ENCODE measurements around the gene UBC. TPM values are rescaled to one million over a fixed set of nuclear protein-coding genes. Genes with fewer than 3 reads are reported as not detected.
A peak's percentile ranks its signal among the peaks of the same experiment; 100 is the strongest.

UBC gene
- total and polyA plus RNA-seq, 9 of the 15 experiments (the other 6 are each of a cell fraction or from before 2014, with no cell fraction given), result 533 to 1,153 (median 813) TPM

DNA sequence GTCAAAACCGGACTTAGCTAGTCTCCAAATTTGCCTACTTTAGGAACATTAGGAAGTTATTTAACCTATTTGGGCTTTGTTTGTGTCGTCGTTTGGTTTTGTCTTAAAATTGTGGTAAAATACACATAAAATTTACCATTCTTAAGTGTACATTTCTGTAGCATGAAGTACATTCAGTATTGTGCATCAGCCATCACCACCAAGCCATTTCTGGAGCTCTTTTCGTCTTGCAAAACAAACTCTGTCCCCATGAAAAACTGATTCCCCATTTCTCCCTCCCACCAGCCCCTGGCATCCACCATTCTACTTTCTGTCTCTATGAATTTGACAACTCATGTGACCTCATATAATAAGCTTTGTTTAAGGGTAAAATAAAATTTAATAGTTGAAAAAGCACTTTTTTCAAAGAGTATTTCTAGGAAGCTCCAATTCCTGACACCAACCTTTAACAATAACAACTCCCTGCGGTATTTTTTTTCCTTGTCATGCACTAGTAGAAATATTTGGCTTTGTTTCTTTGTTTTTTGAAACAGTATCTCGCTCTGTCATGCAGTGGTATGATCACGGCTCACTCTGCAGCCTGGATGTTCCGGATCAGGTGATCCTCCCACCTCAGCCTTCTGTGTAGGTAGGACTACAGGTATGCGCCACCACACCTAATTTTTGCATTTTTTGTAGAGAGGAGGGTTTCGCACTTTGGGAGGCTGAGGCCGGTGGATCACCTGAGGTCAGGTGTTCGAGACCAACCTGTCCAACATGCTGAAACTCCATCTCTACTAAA, 3.6 kb upstream of the UBC start (continued):
- TF ChIP-seq, protein P1, sequence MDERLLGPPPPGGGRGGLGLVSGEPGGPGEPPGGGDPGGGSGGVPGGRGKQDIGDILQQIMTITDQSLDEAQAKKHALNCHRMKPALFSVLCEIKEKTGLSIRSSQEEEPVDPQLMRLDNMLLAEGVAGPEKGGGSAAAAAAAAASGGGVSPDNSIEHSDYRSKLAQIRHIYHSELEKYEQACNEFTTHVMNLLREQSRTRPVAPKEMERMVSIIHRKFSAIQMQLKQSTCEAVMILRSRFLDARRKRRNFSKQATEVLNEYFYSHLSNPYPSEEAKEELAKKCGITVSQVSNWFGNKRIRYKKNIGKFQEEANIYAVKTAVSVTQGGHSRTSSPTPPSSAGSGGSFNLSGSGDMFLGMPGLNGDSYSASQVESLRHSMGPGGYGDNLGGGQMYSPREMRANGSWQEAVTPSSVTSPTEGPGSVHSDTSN (CRISPR knock-in tag; IDR thresholded peaks at IDR 0.05; ENCODE audit: low read depth), result no peak
- TF ChIP-seq, protein P1 (tag; conservative IDR thresholded peaks at IDR 0.05; ENCODE audit: low read depth), result no peak
- peak in 1 of 3 experiments; percentile 8 for TF ChIP-seq YY1 (IDR thresholded peaks at IDR 0.05; ENCODE audit: borderline replicate concordance in 1 of 3, control insufficient read depth in 1 of 3, extremely low read depth in 1 of 3, insufficient read depth in 3 of 3, insufficient read length in 1 of 3, insufficient replicate concordance in 2 of 3, low read depth in 1 of 3, low read length in 2 of 3)
- TF ChIP-seq BRD4 (IDR thresholded peaks at IDR 0.05), result peak; percentile 44; the same call in 1 of the 2 replicates
- peak; percentile 22; the same call in 1 of the 2 replicates for TF ChIP-seq PHF8 (IDR thresholded peaks at IDR 0.05; ENCODE audit: borderline replicate concordance, low read length)
- TF ChIP-seq TCF7L2 (IDR thresholded peaks at IDR 0.05; ENCODE audit: low read depth, low read length), result no peak
- 0 out of 2 replicates have a peak, but pooled peaks have one; percentile 10 for TF ChIP-seq ZNF584 (CRISPR knock-in tag; IDR thresholded peaks at IDR 0.05; ENCODE audit: low read depth)
- peak; percentile 76 for TF ChIP-seq BRD9 (IDR thresholded peaks at IDR 0.05; ENCODE audit: low read depth, partially characterized antibody)
- TF ChIP-seq NR2C2 (CRISPR knock-in tag; IDR thresholded peaks at IDR 0.05), result no peak
- TF ChIP-seq NR2C2 (tag; IDR thresholded peaks at IDR 0.05), result peak; percentile 52; the same call in 1 of the 2 replicates
- TF ChIP-seq DIDO1 (tag; IDR thresholded peaks at IDR 0.05; ENCODE audit: low read depth), result 0 out of 2 replicates have a peak, but pooled peaks have one; percentile 8
- peak; percentile 75; the same call in 1 of the 2 replicates for TF ChIP-seq ZEB2 (IDR thresholded peaks at IDR 0.05)
- TF ChIP-seq SMAD2 (IDR thresholded peaks at IDR 0.05; ENCODE audit: low read depth, low read length), result no peak
- no peak for TF ChIP-seq NR2C1 (IDR thresholded peaks at IDR 0.05)
- TF ChIP-seq NR2C1 (tag; IDR thresholded peaks at IDR 0.05), result 0 out of 2 replicates have a peak, but pooled peaks have one; percentile 11
- peak; percentile 53; the same call in 1 of the 2 replicates for TF ChIP-seq ZNF175 (CRISPR knock-in tag; IDR thresholded peaks at IDR 0.05; ENCODE audit: low read depth)
- TF ChIP-seq POLR2H (tag; IDR thresholded peaks at IDR 0.05; ENCODE audit: low read depth), result peak; percentile 62
- TF ChIP-seq TEAD1 (CRISPR knock-in tag; IDR thresholded peaks at IDR 0.05), result 0 out of 4 replicates have a peak, but pooled peaks of 1 of the 2 experiments have one; percentile 38
- peak; percentile 69; the same call in 1 of the 2 replicates for TF ChIP-seq GTF2E2 (tag; IDR thresholded peaks at IDR 0.05)
- no peak for TF ChIP-seq NR4A1 (CRISPR knock-in tag; IDR thresholded peaks at IDR 0.05)
- TF ChIP-seq NR4A1 (tag; IDR thresholded peaks at IDR 0.05), result no peak

Measured in K562 (cell line).